Progenitor cell of endocrine pancreas (in vitro differentiated cells): ENCODE measurements around the gene PRODH2. TPM values are rescaled to one million over a fixed set of nuclear protein-coding genes. Genes with fewer than 3 reads are reported as not detected.

Experiments used
- DNase-seq: peaks from one replicate; pipeline ENCODE4 v3.0.0; 2021; ENCODE audit warnings: low spot score; ENCODE audit not compliant: unreplicated experiment
- H3K27ac Mint-ChIP-seq: 2 replicates; pipeline ENCODE4 v1.8.0; 2021; ENCODE audit warnings: mild to moderate bottlenecking, moderate library complexity, mixed read lengths
- H3K27me3 Mint-ChIP-seq: 2 replicates; pipeline ENCODE4 v1.8.0; 2021; ENCODE audit warnings: mixed read lengths
- H3K36me3 Mint-ChIP-seq: 2 replicates; pipeline ENCODE4 v1.8.0; 2022; ENCODE audit warnings: mixed read lengths; ENCODE audit not compliant: insufficient read depth
- H3K4me1 Mint-ChIP-seq: 2 replicates; pipeline ENCODE4 v1.8.0; 2021; ENCODE audit warnings: low read depth, mixed read lengths
- H3K4me3 Mint-ChIP-seq: 2 replicates; pipeline ENCODE4 v1.8.0; 2021; ENCODE audit warnings: low read depth, mild to moderate bottlenecking, moderate library complexity, mixed read lengths
- H3K9me3 Mint-ChIP-seq: 2 replicates; pipeline ENCODE4 v1.8.0; 2021; ENCODE audit warnings: low read depth, mixed read lengths
- total RNA-seq: library from RNA; stranded (reverse); gene quantifications from 2 replicates; pipeline ENCODE4 v1.2.1, GENCODE V29; 2021
- TF ChIP-seq, protein P1 (sequence below): fragments of 200-600 bp; sonication (generic); IDR thresholded peaks from one replicate; pipeline ENCODE4 v1.5.0; 2021; ENCODE audit warnings: antibody characterized with exemption, mild to moderate bottlenecking; ENCODE audit not compliant: unreplicated experiment

PRODH2 gene
- total RNA-seq, 1 donor from 2014 or later = 5.3 TPM

DNA sequence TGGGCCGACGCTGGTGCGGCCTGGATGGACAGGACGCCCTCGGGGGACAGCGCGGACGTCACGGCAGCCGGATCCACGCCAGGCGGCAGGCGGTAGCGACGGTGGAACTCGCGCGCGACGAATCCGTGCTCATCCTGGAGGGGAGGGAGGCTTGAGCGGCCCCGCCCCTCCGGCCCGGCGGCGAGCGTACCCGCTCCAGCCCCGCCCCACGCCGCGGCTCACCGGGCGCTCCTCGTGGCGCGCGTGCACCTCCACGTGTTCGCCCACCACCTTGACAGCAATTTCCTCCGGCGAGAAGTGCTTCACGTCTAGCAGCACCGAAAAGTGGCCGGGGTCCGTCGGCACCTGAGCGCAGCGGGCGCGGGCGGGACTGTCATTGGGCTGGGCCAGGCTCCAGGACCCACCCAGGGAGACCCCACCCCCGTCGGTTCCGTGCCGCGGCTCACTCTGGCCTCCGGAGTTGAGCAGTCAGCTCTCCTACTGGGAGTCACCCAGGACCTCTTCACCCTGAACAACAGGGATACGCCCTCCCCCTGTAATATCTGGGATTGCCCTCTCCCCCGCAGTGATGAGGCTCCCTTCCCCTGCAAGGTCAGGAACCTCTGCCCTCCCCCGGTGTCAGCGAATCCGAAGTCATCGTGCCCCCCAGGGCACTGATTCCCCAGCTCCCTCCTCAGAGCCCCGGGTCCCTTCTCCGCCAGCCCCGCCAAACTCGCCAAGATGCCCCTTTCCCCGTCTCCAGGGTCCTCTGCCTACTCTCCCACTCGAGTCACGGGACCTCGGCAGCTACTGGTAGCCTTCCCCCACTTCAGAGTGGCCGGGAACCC is 56.9 kb downstream of the PRODH2 start:
- Mint-ChIP-seq H3K27ac (peak overlapping the region; percentile 6), H3K4me1 (peaks cover 12% of the 10 kb centered on the region), H3K4me3 (peak overlapping the region; percentile 34), H3K9me3 (no peaks in the 10 kb centered on the region), H3K27me3 (peaks cover 20% of the 10 kb centered on the region), H3K36me3 (peaks cover 13% of the 10 kb centered on the region)
- no peak for DNase-seq
- TF ChIP-seq, protein P1, sequence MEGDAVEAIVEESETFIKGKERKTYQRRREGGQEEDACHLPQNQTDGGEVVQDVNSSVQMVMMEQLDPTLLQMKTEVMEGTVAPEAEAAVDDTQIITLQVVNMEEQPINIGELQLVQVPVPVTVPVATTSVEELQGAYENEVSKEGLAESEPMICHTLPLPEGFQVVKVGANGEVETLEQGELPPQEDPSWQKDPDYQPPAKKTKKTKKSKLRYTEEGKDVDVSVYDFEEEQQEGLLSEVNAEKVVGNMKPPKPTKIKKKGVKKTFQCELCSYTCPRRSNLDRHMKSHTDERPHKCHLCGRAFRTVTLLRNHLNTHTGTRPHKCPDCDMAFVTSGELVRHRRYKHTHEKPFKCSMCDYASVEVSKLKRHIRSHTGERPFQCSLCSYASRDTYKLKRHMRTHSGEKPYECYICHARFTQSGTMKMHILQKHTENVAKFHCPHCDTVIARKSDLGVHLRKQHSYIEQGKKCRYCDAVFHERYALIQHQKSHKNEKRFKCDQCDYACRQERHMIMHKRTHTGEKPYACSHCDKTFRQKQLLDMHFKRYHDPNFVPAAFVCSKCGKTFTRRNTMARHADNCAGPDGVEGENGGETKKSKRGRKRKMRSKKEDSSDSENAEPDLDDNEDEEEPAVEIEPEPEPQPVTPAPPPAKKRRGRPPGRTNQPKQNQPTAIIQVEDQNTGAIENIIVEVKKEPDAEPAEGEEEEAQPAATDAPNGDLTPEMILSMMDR = no peak

DNA sequence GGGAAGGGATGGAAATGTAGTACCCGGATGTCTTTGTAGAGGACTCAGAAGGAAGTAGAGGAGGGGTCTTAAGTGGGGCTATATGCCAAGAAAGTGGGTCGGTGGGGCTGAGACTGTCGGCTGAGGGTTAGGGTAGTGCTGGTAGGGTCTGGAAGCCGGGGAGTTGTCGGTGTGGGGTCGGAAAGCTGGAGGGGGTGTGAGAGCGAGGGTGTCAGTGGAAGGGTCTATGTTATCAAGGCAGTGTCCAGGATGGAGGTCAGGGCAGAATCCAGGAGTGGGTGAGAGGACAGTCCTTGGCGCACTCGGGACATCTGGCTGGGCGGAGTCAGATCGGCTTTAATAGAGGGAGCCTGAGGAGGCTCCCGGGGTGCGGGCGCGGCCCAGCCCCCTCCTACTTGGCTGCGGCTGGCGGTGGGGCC is 57.5 kb downstream of the PRODH2 start:
- H3K4me1 Mint-ChIP-seq = peaks cover 12% of the 10 kb centered on the region
- no peak overlapping the region for H3K27ac Mint-ChIP-seq
- H3K4me3 Mint-ChIP-seq = no peak overlapping the region

DNA sequence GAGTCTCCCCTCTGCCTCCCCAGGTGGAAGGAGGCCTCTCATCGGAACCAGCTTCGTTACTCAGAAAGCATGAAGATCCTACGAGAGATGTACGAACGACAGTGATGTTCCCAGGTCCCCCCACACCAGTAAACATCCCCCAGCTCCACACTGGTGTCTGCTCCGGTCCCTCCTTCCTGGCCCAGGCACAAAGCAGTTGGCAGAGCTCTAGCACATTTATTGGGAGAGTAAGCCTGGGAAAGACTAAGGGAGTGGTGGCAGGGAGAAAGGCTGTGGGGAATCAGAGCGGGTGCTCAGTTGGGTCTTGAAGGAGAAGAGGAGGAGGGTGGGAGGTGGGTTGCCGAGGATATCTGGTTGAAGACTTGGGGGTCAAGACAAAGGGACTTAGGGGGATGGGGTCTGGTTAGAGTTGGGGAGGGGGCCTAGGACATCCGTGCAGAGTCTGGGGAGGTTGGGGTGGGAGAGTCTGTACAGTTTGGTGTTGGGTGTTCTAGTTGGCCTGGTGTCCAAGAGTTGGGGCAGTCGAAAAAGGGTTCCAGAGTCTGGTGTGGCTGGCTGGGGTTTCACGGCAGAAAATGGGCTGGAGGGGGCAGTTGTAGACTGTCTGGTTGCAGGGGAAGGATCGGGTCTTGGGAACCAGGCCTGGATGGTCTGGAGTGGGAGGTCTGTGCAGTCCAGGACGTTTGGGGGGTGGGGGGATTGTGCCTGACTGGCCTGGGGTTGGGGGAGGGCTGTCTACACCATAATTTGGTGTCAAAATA is 58.1 kb downstream of the PRODH2 start:
- peaks cover 20% of the 10 kb centered on the region for H3K27me3 Mint-ChIP-seq
- DNase-seq = no peak
- H3K27ac Mint-ChIP-seq = no peak overlapping the region
- H3K9me3 Mint-ChIP-seq = no peaks in the 10 kb centered on the region
- H3K36me3 Mint-ChIP-seq = peaks cover 13% of the 10 kb centered on the region
- TF ChIP-seq, protein P1 = no peak
- H3K4me1 Mint-ChIP-seq = peaks cover 13% of the 10 kb centered on the region
- no peak overlapping the region for H3K4me3 Mint-ChIP-seq

More for the DNA sequence above, 57.5 kb downstream of the PRODH2 start:
- peaks cover 20% of the 10 kb centered on the region for H3K27me3 Mint-ChIP-seq
- DNase-seq = no peak
- H3K9me3 Mint-ChIP-seq = no peaks in the 10 kb centered on the region
- peaks cover 13% of the 10 kb centered on the region for H3K36me3 Mint-ChIP-seq
- TF ChIP-seq, protein P1 = no peak

DNA sequence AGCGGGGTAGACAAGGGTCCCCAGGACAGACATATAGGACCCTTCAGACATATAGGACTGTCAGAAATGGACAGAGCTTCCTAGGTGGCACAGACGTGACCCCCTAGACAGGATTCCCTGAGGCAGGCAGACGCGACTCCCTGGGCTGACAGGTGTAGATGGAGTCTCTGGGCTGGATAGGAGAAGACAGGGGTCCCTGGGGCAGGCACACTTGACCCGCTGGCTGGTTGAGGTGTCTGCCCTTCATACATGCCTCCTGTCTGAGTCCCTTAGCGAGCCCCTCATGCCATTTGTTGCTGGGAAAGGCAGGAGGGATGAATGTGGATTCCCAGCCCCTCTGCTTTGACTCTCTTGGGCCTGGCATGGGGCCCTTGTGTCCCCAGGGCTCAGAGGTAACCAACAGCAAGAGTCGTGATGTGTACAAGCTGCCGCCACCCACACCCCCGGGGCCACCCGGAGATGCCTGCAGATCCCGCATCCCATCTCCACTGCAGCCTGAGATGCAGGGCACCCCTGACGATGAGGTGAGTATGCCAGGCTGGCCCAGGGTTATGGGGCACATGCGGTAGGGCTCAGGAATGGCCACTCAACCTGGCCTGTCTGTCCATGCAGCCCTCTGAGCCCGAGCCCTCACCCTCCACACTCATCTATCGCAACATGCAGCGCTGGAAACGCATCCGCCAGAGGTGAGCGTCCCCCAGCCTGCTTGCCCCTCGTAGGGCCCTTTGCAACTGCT is 58.8 kb downstream of the PRODH2 start:
- Mint-ChIP-seq H3K9me3 (no peaks in the 10 kb centered on the region), H3K27me3 (peaks cover 20% of the 10 kb centered on the region), H3K4me3 (no peak overlapping the region), H3K27ac (no peak overlapping the region), H3K36me3 (peaks cover 13% of the 10 kb centered on the region), H3K4me1 (peaks cover 13% of the 10 kb centered on the region)
- TF ChIP-seq, protein P1 = no peak
- no peak for DNase-seq
